Activated naive CD8-positive, alpha-beta T cell treated with anti-CD3 and anti-CD28 coated beads, Interleukin-2, amount 10 ng/mL, durations not matched to agents 7 days and 5 days (primary cell): ENCODE data around the gene LSM10. TPM values are rescaled to one million over a fixed set of nuclear protein-coding genes. Genes with fewer than 3 reads are reported as not detected.

Experiments used
- ATAC-seq: fragments of 150-1000 bp; cut with Tn5 transposase; one replicate; pipeline ENCODE4 v1.10.0; 2021; ENCODE audit warnings: low read depth, moderate library complexity
- POLR2A ChIA-PET: fragments of 350-600 bp; sonication (Branson Sonifier 250); formaldehyde crosslinking; loops from one replicate; lab custom pipeline; 2021; ENCODE audit warnings: antibody characterized with exemption; lab: Charles Lee
- DNase-seq: peaks from one replicate; pipeline ENCODE4 v3.0.0; 2021
- H3K27ac Mint-ChIP-seq: one replicate; pipeline ENCODE4 v1.8.0; 2022; ENCODE audit warnings: mild to moderate bottlenecking, mixed read lengths
- H3K27me3 Mint-ChIP-seq: one replicate; pipeline ENCODE4 v1.8.0; 2022; ENCODE audit warnings: mild to moderate bottlenecking, moderate library complexity, mixed read lengths
- H3K36me3 Mint-ChIP-seq: one replicate; pipeline ENCODE4 v1.8.0; 2021; ENCODE audit warnings: mild to moderate bottlenecking, mixed read lengths
- H3K4me1 Mint-ChIP-seq: one replicate; pipeline ENCODE4 v1.8.0; 2021; ENCODE audit warnings: mixed read lengths
- H3K4me3 Mint-ChIP-seq: one replicate; pipeline ENCODE4 v1.8.0; 2022; ENCODE audit warnings: mild to moderate bottlenecking, moderate library complexity, mixed read lengths
- H3K9me3 Mint-ChIP-seq: one replicate; pipeline ENCODE4 v1.8.0; 2021; ENCODE audit warnings: mixed read lengths
- total RNA-seq, 2 experiments: library from RNA; stranded (reverse); gene quantifications; one replicate each; pipeline ENCODE4 v1.2.3, GENCODE V29; 2021

Gene LSM10
- total RNA-seq, 2 experiments from 2014 or later: 44.1 to 45.1 TPM

- peaks cover 1% of the 10 kb centered on the region for H3K9me3 Mint-ChIP-seq
- peak; percentile 23 for ATAC-seq
- peaks cover under 1% of the 10 kb centered on the region for H3K27me3 Mint-ChIP-seq
- no peak for DNase-seq
- POLR2A ChIA-PET: interaction anchor here (1.4 to 7.2 kb wide), 3 partner anchors 11 to 252 kb away, joined by 5 to 105 read pairs (median 9); partner anchors contain the start of genes STK40 and TRAPPC3
- no peak overlapping the region for H3K4me3 Mint-ChIP-seq
- H3K4me1 Mint-ChIP-seq: peaks cover 17% of the 10 kb centered on the region
- H3K36me3 Mint-ChIP-seq: peaks cover 4% of the 10 kb centered on the region
- peak overlapping the region; percentile 13 for H3K27ac Mint-ChIP-seq
These were observed 3.3 kb upstream of the LSM10 start for GRCh38 chr1:36400825-36401601.

GRCh38 chr1:36400514-36400824 lies 2.8 kb upstream of the LSM10 start:
- H3K27ac Mint-ChIP-seq: no peak overlapping the region
- H3K9me3 Mint-ChIP-seq: peaks cover 1% of the 10 kb centered on the region
- H3K36me3 Mint-ChIP-seq: peaks cover 4% of the 10 kb centered on the region
- peaks cover 17% of the 10 kb centered on the region for H3K4me1 Mint-ChIP-seq
- no peak overlapping the region for H3K4me3 Mint-ChIP-seq
- DNase-seq (no peak), ATAC-seq (no peak)
- H3K27me3 Mint-ChIP-seq: no peaks in the 10 kb centered on the region
- POLR2A ChIA-PET: interaction anchor here (1.4 to 7.2 kb wide), 3 partner anchors 11 to 251 kb away, joined by 5 to 105 read pairs (median 9); partner anchors contain the start of genes STK40 and TRAPPC3

- Mint-ChIP-seq H3K36me3 (peaks cover 4% of the 10 kb centered on the region), H3K27me3 (no peaks in the 10 kb centered on the region), H3K27ac (peak overlapping the region; percentile 97), H3K4me3 (peak overlapping the region; percentile 97), H3K4me1 (peaks cover 17% of the 10 kb centered on the region), H3K9me3 (peaks cover 1% of the 10 kb centered on the region)
- no peak for DNase-seq
- POLR2A ChIA-PET: interaction anchor here (0.6 to 7.2 kb wide), 5 partner anchors 10 to 281 kb away, joined by 3 to 105 read pairs (median 5); partner anchors contain the start of gene STK40
- no peak for ATAC-seq
These were observed 766 bp upstream of the LSM10 start for GRCh38 chr1:36398370-36398977.

- no peak for DNase-seq
- ATAC-seq: peak; percentile 57
- Mint-ChIP-seq H3K27ac (peak overlapping the region; percentile 97), H3K27me3 (no peaks in the 10 kb centered on the region), H3K4me1 (peaks cover 20% of the 10 kb centered on the region), H3K4me3 (peak overlapping the region; percentile 97), H3K36me3 (peaks cover 9% of the 10 kb centered on the region), H3K9me3 (peaks cover 1% of the 10 kb centered on the region)
- POLR2A ChIA-PET: interaction anchor here (0.6 to 7.2 kb wide), 5 partner anchors 12 to 173 kb away, joined by 4 to 105 read pairs (median 7); partner anchors contain the start of genes STK40 and THRAP3
These were observed 678 bp downstream of the LSM10 start for GRCh38 chr1:36397083-36397377.

GRCh38 chr1:36396359-36396758 lies 1.3 kb downstream of the LSM10 start:
- Mint-ChIP-seq H3K36me3 (peaks cover 10% of the 10 kb centered on the region), H3K4me3 (peak overlapping the region; percentile 97), H3K9me3 (peaks cover 1% of the 10 kb centered on the region), H3K4me1 (peaks cover 20% of the 10 kb centered on the region), H3K27ac (peak overlapping the region; percentile 25), H3K27me3 (no peaks in the 10 kb centered on the region)
- POLR2A ChIA-PET: interaction anchor here (1.7 to 7.2 kb wide), 3 partner anchors 12 to 46 kb away, joined by 7 to 105 read pairs (median 14); partner anchors contain the start of gene STK40
- ATAC-seq (no peak), DNase-seq (no peak)

- no peak for DNase-seq
- POLR2A ChIA-PET: interaction anchor here (1.0 kb wide), 1 partner anchor 9 kb away, joined by 3 read pairs; no protein-coding TSS in a partner anchor
- no peaks in the 10 kb centered on the region for H3K9me3 Mint-ChIP-seq
These were observed 4.0 kb downstream of the LSM10 start for GRCh38 chr1:36393686-36394085.

GRCh38 chr1:36392836-36393235 lies 4.9 kb downstream of the LSM10 start:
- no peaks in the 10 kb centered on the region for H3K9me3 Mint-ChIP-seq
- ATAC-seq (no peak), DNase-seq (no peak)
- H3K4me3 Mint-ChIP-seq: no peak overlapping the region
- H3K4me1 Mint-ChIP-seq: peaks cover 18% of the 10 kb centered on the region
- H3K36me3 Mint-ChIP-seq: peaks cover 16% of the 10 kb centered on the region
- H3K27ac Mint-ChIP-seq: no peak overlapping the region
- POLR2A ChIA-PET: no interaction called here
- no peaks in the 10 kb centered on the region for H3K27me3 Mint-ChIP-seq

More at GRCh38 chr1:36393686-36394085, 4.0 kb downstream of the LSM10 start:
- no peak for ATAC-seq
- no peak overlapping the region for H3K27ac Mint-ChIP-seq
- H3K36me3 Mint-ChIP-seq: peaks cover 16% of the 10 kb centered on the region
- H3K27me3 Mint-ChIP-seq: no peaks in the 10 kb centered on the region
- H3K4me1 Mint-ChIP-seq: peaks cover 22% of the 10 kb centered on the region
- H3K4me3 Mint-ChIP-seq: no peak overlapping the region

- ATAC-seq (no peak), DNase-seq (no peak)
- POLR2A ChIA-PET: interaction anchor here (0.5 kb wide), 1 partner anchor 60 kb away, joined by 5 read pairs; no protein-coding TSS in a partner anchor
- Mint-ChIP-seq H3K4me3 (no peak overlapping the region), H3K9me3 (no peaks in the 10 kb centered on the region), H3K4me1 (peaks cover 23% of the 10 kb centered on the region), H3K27me3 (no peaks in the 10 kb centered on the region), H3K27ac (peak overlapping the region; percentile 75), H3K36me3 (peaks cover 16% of the 10 kb centered on the region)
These were observed 6.4 kb downstream of the LSM10 start for GRCh38 chr1:36391271-36391670.

- peaks cover 14% of the 10 kb centered on the region for H3K36me3 Mint-ChIP-seq
- ATAC-seq (no peak), DNase-seq (no peak)
- H3K4me3 Mint-ChIP-seq: no peak overlapping the region
- peak overlapping the region; percentile 27 for H3K27ac Mint-ChIP-seq
- POLR2A ChIA-PET: no interaction called here
- peaks cover 24% of the 10 kb centered on the region for H3K4me1 Mint-ChIP-seq
- no peaks in the 10 kb centered on the region for H3K27me3 Mint-ChIP-seq
- no peaks in the 10 kb centered on the region for H3K9me3 Mint-ChIP-seq
These were observed 7.3 kb downstream of the LSM10 start for GRCh38 chr1:36390411-36390810.

- H3K36me3 Mint-ChIP-seq: peaks cover 14% of the 10 kb centered on the region
- peak overlapping the region; percentile 27 for H3K27ac Mint-ChIP-seq
- POLR2A ChIA-PET: no interaction called here
- no peaks in the 10 kb centered on the region for H3K27me3 Mint-ChIP-seq
- ATAC-seq (no peak), DNase-seq (no peak)
- H3K4me3 Mint-ChIP-seq: no peak overlapping the region
- H3K9me3 Mint-ChIP-seq: no peaks in the 10 kb centered on the region
- H3K4me1 Mint-ChIP-seq: peaks cover 24% of the 10 kb centered on the region
These were observed 7.7 kb downstream of the LSM10 start for GRCh38 chr1:36389999-36390398.

GRCh38 chr1:36389261-36389660 lies 8.4 kb downstream of the LSM10 start:
- no peak overlapping the region for H3K27ac Mint-ChIP-seq
- H3K4me1 Mint-ChIP-seq: peaks cover 29% of the 10 kb centered on the region
- H3K4me3 Mint-ChIP-seq: no peak overlapping the region
- no peaks in the 10 kb centered on the region for H3K9me3 Mint-ChIP-seq
- ATAC-seq (no peak), DNase-seq (no peak)
- POLR2A ChIA-PET: interaction anchor here (0.8 kb wide), 1 partner anchor 9 kb away, joined by 3 read pairs; the partner anchor contains the start of gene LSM10
- no peaks in the 10 kb centered on the region for H3K27me3 Mint-ChIP-seq
- H3K36me3 Mint-ChIP-seq: peaks cover 16% of the 10 kb centered on the region

GRCh38 chr1:36387141-36387949 lies 10.4 kb downstream of the LSM10 start:
- DNase-seq: no peak
- POLR2A ChIA-PET: interaction anchor here (0.8 to 6.6 kb wide), 17 partner anchors 10 to 238 kb away, joined by 3 to 105 read pairs (median 8); partner anchors contain the start of genes EVA1B, LSM10, MRPS15 and OSCP1

More at GRCh38 chr1:36387141-36387949, 10.4 kb downstream of the LSM10 start:
- peaks cover 35% of the 10 kb centered on the region for H3K4me1 Mint-ChIP-seq
- peaks cover 14% of the 10 kb centered on the region for H3K36me3 Mint-ChIP-seq
- no peak for ATAC-seq
- H3K27ac Mint-ChIP-seq: peak overlapping the region; percentile 96
- no peaks in the 10 kb centered on the region for H3K9me3 Mint-ChIP-seq
- H3K4me3 Mint-ChIP-seq: peak overlapping the region; percentile 89
- H3K27me3 Mint-ChIP-seq: no peaks in the 10 kb centered on the region
